ENCODE measurements around the gene LIMS1.
"Not testable (repeated sequence)": the region's sequence is repeated elsewhere in the genome, so short reads cannot be mapped to it uniquely, and the experiment has no call there.

The LIMS1 gene

DNA sequence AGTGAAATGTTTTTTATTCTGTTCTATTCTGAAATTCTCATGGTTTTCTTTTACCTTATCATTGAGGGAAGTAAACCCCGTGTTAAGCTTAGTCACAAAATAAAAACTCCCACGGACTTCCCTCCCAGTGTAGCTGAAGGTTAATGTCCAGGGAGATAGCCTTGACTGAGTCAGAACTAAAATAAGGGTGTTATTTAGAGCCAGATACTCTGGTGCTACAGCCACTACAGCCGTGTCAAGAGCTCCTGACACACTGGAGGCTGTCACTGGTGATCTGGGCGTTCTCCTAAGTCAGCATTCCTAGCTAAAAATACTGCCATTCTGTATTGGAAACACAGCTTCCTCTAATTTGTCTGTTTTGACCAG is 103.0 kb downstream of the LIMS1 start:
- DNase-seq: peak; percentile 31

DNA sequence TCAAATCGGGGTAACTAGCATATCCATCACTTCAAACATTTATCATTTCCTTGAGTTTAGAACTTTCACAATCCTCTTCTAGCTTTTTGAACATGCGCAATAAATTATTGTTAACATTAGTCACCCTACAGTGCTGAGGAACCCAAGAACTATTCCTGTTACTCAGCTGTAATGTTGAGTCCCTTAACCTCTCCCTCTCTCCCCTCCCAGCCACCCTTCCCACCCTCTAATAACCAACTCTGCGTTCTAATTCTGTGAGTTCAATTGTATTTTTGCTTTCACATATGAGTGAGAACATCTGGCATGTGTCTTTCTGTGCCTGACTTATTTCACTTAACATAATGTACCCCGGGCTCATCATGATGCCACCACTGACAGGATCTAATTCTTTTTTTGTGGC is 106.5 kb downstream of the LIMS1 start:
- DNase-seq: no peak

DNA sequence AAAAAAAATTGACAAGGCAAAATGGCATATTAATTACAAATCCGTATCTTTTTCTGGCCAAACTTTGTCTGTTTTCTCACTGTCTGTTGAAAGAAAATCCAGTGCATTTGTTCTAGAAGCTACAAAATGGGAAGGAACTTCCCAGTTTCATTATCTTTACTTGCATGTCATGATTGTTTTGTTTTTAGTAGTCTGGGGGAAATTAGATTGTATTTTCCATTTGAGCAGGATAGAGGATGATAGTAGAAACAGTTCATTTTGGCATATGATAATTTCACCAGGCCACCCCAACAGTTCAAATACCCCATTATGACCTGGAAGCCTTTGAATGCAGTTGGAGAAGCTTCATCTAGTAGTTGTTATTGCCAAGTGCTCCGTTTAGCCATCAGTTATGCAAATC is 107.5 kb downstream of the LIMS1 start:
- no peak for DNase-seq

DNA sequence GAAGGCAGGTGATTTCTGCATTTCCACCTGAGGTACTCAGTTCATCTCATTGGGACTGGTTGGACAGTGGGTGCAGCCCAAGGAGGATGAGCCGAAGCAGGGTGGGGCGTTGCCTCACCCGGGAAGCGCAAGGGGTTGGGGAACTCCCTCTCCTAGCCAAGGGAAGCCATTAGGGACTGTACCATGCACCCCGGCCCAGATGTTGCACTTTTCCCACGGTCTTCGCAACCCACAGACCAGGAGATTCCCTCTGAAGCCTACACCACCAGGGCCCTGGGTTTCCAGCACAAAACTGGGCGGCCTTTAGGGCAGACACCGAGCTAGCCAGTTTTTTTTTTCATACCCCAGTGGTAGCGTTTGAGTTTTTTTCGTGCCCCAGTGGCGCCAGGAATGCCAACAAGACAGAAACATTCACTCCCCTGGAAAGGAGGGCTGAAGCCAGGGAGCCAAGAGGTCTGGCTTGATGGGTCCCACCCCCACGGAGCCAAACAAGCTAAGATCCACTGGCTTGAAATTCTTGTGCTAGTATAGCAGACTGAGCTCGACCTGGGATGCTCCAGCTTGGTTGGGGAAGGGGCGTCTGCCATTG is 109.1 kb downstream of the LIMS1 start:
- no peak for DNase-seq

DNA sequence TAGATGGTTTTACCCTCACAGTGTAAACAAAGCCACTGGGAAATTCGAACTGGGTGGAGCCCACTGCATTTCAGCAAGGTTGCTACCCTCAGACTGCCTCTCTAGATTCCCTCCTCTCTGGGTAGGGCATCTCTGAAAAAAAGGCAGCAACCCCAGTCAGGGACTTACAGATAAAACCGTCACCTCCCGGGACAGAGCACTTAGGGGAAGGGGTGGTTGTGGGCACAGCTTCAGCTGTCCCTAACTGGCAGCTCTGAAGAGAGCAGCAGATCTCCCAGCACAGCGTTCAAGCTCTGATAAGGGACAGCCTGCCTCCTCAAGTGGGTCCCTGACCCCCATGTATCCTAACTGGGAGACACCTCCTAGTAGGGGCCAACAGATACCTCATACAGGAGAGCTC is 109.6 kb downstream of the LIMS1 start:
- DNase-seq: not testable (repeated sequence)

DNA sequence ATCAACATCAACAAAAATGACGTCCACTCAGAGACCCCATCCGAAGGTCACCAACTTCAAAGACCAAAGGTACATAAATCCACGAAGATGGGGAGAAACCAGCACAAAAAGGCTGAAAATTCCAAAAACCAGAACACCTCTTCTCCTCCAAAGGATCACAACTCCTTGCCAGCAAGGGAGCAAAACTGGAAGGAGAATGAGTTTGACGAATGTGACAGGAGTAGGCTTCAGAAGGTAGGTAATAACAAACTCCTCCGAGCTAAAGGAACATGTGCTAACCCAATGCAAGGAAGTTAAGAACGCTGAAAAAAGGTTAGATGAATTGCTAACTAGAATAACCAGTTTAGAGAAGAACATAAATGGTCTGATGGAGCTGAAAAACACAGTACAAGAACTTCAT is 110.2 kb downstream of the LIMS1 start:
- DNase-seq: not testable (repeated sequence)

DNA sequence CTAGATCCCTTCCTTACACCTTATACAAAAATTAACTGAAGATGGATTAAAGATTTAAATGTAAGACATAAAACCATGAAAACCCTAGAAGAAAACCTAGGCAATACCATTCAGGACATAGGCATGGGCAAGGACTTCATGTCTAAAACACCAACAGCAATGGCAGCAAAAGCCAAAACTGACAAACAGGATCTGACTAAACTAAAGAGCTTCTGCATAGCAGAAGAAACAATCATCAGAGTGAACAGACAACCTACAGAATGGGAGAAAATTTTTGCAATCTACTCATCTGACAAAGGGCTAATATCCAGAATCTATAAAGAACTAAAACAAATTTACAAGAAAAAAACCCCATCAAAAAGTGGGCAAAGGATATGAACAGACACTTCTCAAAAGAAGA is 114.5 kb downstream of the LIMS1 start:
- DNase-seq: not testable (repeated sequence)

DNA sequence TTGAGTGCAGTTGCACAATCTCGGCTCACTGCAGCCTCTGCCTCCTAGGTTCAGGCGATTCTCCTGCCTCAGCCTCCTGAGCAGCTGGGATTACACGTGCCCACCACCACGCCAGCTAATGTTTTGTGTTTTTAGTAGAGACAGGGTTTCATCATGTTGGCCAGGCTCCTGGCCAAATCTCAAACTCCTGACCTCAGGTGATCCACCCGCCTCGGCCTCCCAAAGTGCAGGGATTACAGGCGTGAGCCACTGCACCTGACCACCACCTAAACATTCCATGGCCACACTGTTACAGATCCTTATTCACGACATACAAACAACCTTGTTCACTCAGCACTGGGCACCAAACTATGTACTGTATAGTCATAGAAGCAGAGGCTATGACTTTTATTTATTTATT is 116.2 kb downstream of the LIMS1 start:
- DNase-seq: not testable (repeated sequence)

DNA sequence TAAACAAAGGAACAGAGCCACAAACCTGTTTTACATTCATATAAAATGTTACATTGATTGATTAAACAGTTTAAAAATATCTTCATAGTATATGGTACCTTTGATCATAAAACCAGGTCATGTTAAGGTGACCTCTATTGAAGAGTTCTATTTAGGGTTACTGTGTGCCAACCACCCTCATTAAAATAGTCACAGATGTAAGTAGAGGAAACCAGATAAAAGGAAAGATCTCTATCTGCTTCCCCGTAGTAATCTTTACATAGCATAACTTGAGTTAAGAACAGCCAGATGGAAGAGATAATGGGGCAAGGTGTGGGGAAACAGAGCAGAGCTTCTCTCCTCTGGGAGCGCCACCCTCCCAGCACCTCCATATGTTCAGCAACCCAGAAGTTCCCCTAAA is 117.2 kb downstream of the LIMS1 start:
- not testable (repeated sequence) for DNase-seq

DNA sequence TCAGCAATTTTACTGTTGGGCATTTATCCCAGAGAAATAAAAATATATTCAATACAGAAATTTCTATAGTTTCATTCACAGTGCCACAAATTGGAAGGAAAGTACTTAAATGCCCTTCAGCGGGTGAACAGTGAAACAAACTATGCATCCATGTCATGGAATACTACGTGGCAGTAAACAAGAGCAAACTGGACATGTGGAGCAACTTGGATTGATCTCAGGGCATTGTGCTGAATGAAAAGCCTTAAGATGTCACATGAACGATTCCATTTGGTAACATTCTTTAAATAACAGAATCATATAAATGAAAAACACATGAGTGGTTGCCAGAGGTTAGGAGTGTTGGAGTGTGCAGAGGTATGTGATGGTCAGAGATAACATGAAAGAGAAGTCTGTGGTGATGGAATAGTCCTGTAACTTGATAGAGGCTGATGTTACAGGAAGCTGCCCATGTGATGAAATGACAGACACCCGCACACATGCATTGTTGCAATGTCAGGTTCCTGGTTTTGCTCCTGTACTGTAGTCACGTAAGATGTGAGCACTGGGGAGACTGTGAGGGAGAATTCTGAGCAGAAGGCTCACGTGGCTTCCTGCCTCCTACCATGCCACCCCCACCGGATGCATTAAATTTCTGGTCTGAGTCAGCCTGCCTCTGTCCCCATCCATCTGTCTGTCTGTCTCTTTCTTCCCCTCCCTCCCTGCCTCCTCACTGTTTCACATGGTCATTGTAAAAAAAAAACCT is 118.1 kb downstream of the LIMS1 start:
- DNase-seq: not testable (repeated sequence)

DNA sequence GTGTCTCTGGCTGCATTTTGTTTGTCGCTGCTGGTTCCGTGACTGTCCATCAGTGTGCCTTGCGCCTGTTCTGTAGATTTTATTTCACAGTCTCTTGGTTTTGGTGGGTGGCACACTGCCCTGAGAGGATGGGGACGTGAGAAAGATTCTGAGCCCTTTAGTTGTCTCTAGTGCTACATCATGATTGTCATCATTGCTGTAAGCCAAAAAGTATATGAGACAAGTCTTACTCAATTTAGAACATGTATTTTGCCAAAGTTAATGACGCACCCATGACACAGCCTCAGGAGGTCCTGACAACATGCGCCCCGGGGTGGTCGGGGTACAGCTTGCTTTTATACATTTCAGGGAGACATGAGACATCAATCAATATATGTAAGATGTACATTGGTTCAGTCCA is 119.2 kb downstream of the LIMS1 start:
- not testable (repeated sequence) for DNase-seq

DNA sequence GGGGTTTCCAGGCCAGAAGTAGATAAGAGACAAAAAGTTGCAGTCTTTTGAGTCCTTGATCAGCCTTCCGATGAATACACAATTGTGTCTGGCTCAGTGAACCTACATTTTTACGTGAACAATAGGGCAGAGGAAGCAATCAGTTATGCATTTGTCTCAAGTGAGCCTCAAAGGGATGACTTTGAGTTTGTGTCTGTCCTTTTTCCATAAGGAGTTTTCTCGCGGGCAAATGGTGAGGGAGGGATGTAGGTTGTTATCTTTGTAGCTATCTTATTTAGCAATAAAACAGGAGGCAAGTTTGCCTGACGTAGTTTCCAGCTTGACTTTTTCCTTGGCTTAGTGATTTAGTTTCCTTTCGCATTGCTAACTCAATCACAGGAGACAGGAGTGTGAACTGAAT is 119.6 kb downstream of the LIMS1 start:
- not testable (repeated sequence) for DNase-seq

DNA sequence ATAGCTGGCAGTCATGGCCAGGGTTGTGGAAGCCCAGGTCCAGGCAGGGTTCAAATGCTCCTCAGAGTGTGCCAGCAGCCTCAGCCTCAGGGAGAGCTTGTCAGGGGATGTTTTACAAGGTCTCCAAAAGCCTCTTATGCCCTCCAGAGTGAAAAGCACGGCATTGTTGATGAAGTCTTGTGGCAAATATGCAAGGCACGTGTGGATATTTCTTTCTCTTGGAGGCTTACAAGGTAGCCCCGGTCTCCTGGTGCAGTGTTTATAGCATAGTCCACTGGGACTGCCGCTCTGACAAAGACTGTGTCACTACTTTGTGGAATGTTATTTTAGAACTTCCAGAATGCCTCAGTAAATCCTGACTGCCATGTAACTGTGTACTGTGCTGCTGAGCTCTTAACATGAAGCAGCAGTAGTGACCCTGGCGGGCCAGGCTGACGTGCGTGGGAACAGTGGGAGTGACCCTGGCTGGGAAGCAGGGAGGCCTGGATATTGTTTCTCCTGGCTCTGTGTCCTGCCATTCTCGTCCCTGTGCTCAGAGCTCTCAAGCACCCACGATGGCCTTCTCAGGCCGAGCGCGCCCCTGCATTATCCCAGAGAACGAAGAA is 120.4 kb downstream of the LIMS1 start:
- DNase-seq: peak; percentile 21

DNA sequence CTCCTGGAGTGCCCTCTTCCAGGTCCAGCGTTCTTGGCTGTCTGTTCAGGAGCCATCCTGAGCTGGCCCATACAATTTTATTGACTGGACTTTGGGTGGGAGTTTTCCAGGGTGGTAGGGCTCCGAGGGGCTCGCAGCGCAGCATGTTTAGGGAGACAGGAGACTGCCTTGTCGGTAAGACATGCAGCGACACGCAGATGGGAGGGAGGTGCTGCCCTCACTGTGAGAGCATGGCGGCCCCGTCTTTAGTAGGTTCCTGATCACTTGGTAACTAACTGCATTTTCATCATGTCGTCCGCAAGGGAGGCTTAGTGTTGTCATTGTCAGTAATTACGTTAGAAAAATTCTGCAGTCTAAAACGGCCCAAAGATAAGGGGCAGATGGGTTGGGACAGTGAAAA is 121.0 kb downstream of the LIMS1 start:
- DNase-seq: not testable (repeated sequence)

DNA sequence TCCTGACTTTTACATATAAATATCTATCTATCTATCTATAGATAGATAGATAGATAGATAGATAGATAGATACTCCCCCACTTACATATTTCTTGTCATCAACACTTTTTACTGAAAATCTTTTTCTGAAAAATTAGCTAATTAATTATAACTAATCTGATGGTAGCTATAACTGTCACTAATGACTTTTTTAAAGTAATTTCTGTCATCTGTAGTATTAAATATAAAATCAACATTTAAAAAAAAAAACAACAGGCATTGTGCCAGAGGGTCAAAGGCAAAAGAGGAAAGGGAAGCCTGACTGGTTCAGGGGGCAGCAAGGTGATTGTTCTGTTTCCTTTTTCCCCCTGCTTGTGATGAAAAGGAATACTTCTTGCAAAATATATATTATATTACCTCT is 122.0 kb downstream of the LIMS1 start:
- not testable (repeated sequence) for DNase-seq

DNA sequence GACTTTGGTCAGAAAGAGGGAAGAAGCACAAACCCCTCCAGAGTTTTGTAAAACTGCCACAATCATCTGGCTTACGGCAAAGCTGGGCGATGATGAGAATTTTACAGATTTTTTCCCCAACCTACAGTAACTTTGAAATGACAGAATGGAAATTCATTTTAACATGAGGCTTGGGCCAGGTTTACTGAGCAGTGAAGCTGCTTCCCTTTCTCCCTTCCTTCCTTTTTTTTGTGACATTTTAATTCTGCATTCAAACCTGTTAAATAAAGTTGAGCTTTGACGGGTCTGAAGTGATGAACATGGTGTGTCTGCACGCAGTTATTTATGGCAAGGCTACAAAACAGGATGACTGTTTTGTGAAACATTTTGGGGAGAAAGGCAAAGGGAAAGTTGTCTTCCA is 123.2 kb downstream of the LIMS1 start:
- DNase-seq: not testable (repeated sequence)

DNA sequence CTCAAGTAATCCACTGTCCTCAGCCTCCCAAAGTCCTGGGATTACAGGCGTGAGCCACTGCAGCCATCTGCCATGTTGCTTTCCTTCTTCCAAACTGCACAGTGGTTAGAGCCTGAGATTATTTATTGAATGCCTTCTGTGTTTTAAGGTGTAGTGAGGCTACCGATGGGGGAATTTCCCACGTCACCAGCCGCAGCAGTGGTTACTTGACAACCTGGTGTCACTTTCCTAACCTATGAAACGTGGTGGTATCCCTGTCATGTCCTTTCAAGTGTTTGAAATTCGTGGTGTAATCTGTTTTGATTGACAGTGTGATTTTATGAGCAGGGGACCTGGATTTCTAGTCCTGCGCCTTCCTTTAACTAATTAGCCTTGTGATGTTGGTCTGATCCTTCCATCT is 124.3 kb downstream of the LIMS1 start:
- DNase-seq: not testable (repeated sequence)

DNA sequence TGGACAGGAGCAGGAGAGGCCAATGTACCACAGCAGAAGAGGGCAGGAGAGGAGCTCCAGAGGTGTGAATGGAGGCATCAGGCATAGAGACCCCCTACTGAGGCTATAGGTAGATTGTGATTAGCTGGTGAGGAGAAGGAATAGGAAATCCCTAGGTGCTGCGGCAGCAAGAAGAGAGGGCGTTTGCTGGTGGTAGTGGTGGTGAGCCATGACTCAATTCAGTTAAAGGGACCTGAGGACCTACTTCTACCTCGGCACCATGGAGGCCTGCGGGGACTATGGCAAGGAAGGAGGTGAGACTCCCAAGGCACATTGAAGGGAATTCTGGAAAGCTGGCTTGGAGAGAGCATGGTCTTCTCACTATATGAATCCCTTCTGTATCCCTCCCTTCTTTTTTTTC is 127.2 kb downstream of the LIMS1 start:
- not testable (repeated sequence) for DNase-seq

DNA sequence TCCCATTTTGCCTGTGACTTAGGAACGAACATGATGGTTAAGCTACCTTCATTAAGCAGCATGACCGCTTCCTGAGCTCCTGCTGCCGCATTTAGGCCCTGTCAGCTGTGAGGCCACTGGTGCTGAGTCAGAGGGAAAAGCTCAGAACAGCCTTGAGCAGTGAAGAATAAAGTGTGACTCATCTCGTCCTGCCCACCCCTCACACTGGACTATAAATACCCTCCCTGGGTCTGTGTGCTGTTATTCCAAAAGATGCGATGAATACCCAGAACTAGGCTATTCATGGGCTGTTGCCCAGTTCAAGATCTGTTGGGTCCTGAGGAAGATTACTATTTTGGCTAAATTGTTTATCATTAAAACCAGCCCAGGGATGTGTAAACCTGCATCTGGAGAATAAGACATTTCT is 127.9 kb downstream of the LIMS1 start:
- DNase-seq: peak; percentile 21

DNA sequence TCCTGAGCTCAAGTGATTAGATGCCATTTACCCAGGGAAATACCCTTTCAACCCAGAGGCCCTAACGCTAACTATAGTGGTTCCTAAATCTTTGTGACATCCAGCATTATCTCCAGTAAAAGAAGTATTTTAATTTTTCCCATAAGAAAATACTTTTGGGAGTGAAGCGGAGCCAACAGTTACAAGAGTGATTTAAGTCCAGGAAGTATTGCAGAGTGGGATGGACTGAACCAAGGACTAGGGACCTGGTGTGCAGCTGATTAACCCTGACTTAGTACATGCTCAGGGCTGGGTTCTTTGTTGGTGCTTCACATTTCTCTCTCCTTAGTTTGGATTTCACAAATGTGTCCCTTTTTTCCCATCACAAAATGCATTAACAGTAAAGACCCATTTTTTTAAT is 129.1 kb downstream of the LIMS1 start:
- DNase-seq: not testable (repeated sequence)

DNA sequence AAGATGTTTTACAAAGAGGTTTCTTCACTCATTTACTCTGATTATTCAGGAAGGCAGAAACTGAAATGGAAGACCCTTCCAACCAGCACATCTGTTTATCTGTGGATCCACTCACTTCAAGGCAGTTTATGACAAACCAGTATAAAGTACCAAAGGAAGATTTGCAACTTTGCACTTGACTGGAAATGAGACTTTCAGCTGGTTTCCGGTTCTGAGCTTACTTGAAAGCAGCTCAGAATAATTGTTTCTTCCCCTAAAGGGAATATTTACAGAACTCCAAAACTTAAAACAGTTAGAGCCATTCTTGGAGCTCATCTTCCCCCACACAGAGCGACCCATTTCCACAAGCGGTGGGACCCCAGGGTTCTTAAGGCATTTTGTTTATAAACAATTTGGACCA is 129.8 kb downstream of the LIMS1 start:
- not testable (repeated sequence) for DNase-seq

DNA sequence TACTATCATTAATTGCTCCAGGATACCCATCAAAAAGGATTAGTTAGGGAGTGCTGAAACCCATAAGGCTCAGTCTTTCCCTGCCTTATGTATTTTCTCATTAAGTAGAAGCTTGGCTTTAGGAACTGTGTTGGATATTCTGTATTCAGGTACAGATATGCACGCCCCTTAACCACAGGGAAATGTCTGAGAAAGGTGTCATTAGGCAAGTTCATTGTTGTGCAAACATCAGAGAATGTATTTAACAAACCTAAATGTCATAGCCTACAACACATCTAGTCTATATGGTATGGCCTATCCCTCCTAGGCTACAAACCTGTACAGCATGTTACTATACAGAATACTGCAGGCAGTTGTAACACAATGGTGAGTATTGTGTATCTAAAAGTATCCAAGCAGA is 130.7 kb downstream of the LIMS1 start:
- DNase-seq: not testable (repeated sequence)

DNA sequence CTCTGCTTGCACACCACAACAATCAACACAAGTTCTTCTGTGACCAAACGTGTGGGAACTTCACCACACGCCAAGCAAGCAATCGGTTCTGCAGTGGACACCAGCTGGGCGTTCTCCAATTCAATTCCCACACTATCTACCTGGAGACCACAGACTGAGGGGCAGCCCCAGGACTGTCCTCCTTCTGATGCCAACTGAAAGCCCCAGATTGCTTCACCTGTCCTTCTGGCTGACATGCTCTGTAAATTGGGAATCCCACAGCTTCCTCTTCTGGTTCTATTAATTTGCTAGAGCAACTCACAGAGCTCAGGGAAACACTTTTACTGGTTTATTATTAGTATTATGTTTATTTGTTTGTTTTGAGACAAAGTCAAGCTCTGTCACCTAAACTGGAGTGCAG is 131.7 kb downstream of the LIMS1 start:
- DNase-seq: not testable (repeated sequence)

DNA sequence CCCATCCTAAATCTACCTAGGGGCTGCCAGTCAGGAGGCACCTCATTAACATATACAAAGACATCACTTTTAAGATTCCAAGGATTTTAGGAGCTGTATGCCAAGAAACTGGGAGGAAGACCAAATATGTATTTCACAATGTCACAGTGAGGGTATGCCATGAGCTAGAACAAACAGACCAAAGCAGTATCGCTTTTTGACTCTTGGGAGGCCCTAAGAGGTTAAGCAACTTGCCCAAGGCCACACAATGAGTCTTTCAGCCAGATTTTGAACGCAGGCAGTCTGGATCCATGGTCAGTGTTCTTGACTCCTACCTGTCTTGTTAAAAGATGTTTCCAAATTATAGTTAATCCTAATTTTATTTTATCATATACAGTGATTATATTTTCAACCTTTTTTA is 132.9 kb downstream of the LIMS1 start:
- not testable (repeated sequence) for DNase-seq

Measured in midbrain (tissue), 1 donor.